ENCODE measurements around the gene KRTAP10-10.
"Not testable (repeated sequence)": the region's sequence is repeated elsewhere in the genome, so short reads cannot be mapped to it uniquely, and the experiment has no call there.

KRTAP10-10 gene

GRCh38 chr21:44653656-44654575, 16.8 kb downstream of the KRTAP10-10 start:
- DNase-seq = no peak

- DNase-seq = no peak
Observed at GRCh38 chr21:44654576-44655175, 17.5 kb downstream of the KRTAP10-10 start, which contains the start of gene KRTAP12-4. Gene KRTAP12-4, minus strand, starts transcription at chr21:44654659. Its CDS starts 45 bp downstream, at chr21:44654614.

GRCh38 chr21:44656868-44657267, 19.7 kb downstream of the KRTAP10-10 start:
- DNase-seq = no peak

- peak; percentile 44 for DNase-seq
Observed at GRCh38 chr21:44657635-44658540, 20.7 kb downstream of the KRTAP10-10 start, which contains the start of gene KRTAP12-3. Gene KRTAP12-3, plus strand, starts transcription at chr21:44657932. Its CDS starts 48 bp downstream, at chr21:44657980.

GRCh38 chr21:44658541-44658910, 21.4 kb downstream of the KRTAP10-10 start:
- DNase-seq = no peak

- DNase-seq = no peak
Observed at GRCh38 chr21:44658913-44659595, 21.9 kb downstream of the KRTAP10-10 start.

GRCh38 chr21:44661567-44661966, 24.4 kb downstream of the KRTAP10-10 start:
- DNase-seq = not testable (repeated sequence)

GRCh38 chr21:44664691-44665090, 27.5 kb downstream of the KRTAP10-10 start:
- DNase-seq = no peak

GRCh38 chr21:44666401-44667320, 29.5 kb downstream of the KRTAP10-10 start, which contains the start of gene KRTAP12-2:
Gene KRTAP12-2, minus strand, starts transcription at chr21:44666927. Its CDS starts 41 bp downstream, at chr21:44666886.
- DNase-seq = no peak

- DNase-seq = no peak
Observed at GRCh38 chr21:44667612-44668011, 30.5 kb downstream of the KRTAP10-10 start.

- no peak for DNase-seq
Observed at GRCh38 chr21:44670642-44671432, 33.7 kb downstream of the KRTAP10-10 start.

GRCh38 chr21:44671911-44672310, 34.8 kb downstream of the KRTAP10-10 start:
- no peak for DNase-seq

GRCh38 chr21:44677881-44678280, 40.7 kb downstream of the KRTAP10-10 start:
- no peak for DNase-seq

GRCh38 chr21:44681152-44681551, 44.0 kb downstream of the KRTAP10-10 start:
- DNase-seq = no peak

- DNase-seq = no peak
Observed at GRCh38 chr21:44681861-44682579, 44.9 kb downstream of the KRTAP10-10 start, which contains the start of gene KRTAP12-1. Gene KRTAP12-1, minus strand, starts transcription at chr21:44682163. Its CDS starts 40 bp downstream, at chr21:44682123.

GRCh38 chr21:44682580-44683151, 45.5 kb downstream of the KRTAP10-10 start:
- DNase-seq = no peak

- DNase-seq = no peak
Observed at GRCh38 chr21:44684077-44684476, 46.9 kb downstream of the KRTAP10-10 start.

GRCh38 chr21:44684483-44684882, 47.3 kb downstream of the KRTAP10-10 start:
- DNase-seq = no peak

GRCh38 chr21:44685050-44685449, 47.9 kb downstream of the KRTAP10-10 start:
- not testable (repeated sequence) for DNase-seq
